ENCODE data around the gene CDC42EP1.

Gene CDC42EP1

DNA sequence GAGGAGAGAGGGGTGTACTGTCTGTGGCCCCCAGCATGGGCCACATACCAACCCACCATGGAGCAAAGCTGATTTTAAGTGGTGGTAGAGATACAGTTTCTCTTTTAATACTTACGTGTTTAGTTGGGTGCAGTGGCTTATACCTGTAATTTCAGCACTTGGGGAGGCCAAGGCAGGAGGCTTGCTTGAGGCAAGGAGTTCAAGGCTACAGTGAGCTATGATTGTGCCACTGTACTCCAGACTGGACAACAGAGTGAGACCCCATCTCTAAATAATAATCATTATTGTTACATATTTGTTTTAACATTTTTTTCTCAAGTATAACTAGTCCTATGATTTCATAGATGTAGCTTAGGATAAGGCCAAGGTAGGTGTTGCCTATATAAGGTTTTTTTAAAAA is 57.2 kb downstream of the CDC42EP1 start:
- no peak overlapping the region for H3K9ac ChIP-seq (ENCODE audit: low read depth, low read length, poor library complexity, severe bottlenecking)
- H3K4me1 ChIP-seq (ENCODE audit: insufficient read depth, low read length, poor library complexity, severe bottlenecking) = no peaks in the 10 kb centered on the region
- H3K9me3 ChIP-seq (ENCODE audit: insufficient read depth, low read depth, low read length) = no peaks in the 10 kb centered on the region
- H3K4me2 ChIP-seq (ENCODE audit: low read depth, low read length, poor library complexity, severe bottlenecking) = no peak overlapping the region
- peaks cover 35% of the 10 kb centered on the region; the same call in 1 of the 2 replicates for H3K36me3 ChIP-seq (ENCODE audit: insufficient read depth, low read length)
- no peak overlapping the region for H2AFZ ChIP-seq (ENCODE audit: low read length)
- TF ChIP-seq, protein P1, sequence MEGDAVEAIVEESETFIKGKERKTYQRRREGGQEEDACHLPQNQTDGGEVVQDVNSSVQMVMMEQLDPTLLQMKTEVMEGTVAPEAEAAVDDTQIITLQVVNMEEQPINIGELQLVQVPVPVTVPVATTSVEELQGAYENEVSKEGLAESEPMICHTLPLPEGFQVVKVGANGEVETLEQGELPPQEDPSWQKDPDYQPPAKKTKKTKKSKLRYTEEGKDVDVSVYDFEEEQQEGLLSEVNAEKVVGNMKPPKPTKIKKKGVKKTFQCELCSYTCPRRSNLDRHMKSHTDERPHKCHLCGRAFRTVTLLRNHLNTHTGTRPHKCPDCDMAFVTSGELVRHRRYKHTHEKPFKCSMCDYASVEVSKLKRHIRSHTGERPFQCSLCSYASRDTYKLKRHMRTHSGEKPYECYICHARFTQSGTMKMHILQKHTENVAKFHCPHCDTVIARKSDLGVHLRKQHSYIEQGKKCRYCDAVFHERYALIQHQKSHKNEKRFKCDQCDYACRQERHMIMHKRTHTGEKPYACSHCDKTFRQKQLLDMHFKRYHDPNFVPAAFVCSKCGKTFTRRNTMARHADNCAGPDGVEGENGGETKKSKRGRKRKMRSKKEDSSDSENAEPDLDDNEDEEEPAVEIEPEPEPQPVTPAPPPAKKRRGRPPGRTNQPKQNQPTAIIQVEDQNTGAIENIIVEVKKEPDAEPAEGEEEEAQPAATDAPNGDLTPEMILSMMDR (conservative IDR thresholded peaks at IDR 0.05; ENCODE audit: low read length) = no peak
- no peak for TF ChIP-seq EZH2phosphoT487 (IDR thresholded peaks at IDR 0.05; ENCODE audit: borderline replicate concordance)
- H3K27me3 ChIP-seq (ENCODE audit: insufficient read depth, low read length, poor library complexity, severe bottlenecking) = no peaks in the 10 kb centered on the region
- H3K9me2 ChIP-seq (replicated peaks; ENCODE audit: low read depth, low read length) = no peaks in the 10 kb centered on the region
- H3K4me3 ChIP-seq (ENCODE audit: low read length, poor library complexity, severe bottlenecking) = no peak overlapping the region
- peaks cover 6% of the 10 kb centered on the region; the same call in 1 of the 2 replicates for H3K79me2 ChIP-seq (ENCODE audit: insufficient read depth, low read length)
- H3F3A ChIP-seq (ENCODE audit: low read depth) = no peaks in the 10 kb centered on the region
- no peaks in the 10 kb centered on the region for H4K20me1 ChIP-seq (ENCODE audit: insufficient read depth, low read length, poor library complexity, severe bottlenecking)

DNA sequence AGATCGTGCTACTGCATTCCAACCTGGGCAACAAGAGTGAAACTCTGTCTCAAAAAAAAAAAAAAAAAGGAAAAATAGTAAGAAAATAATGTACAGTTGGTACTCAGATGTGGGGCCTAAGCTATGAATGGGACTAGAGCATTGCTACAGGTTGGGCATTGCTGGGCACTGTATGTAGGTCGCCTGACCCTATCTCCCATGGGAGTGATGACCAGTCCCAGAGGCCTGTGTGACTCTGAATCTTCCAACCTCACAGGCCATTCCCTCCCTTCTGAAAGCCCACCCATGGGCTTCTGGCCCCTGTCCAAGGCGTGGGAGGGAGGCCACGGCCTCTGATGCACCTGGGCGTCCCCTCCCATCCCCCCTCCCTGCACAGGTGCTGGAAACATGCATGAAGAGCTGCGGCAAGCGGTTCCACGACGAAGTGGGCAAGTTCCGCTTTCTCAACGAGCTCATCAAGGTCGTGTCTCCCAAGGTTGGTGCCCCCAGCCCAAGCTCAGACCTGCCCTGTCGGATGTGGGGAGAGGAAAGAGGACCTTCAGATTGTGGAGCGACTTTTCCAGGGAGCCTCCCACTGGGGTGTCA is 57.9 kb downstream of the CDC42EP1 start:
- H3K27me3 ChIP-seq (ENCODE audit: insufficient read depth, low read length, poor library complexity, severe bottlenecking) = no peaks in the 10 kb centered on the region
- H3K79me2 ChIP-seq (ENCODE audit: insufficient read depth, low read length) = peaks cover under 1% of the 10 kb centered on the region; the same call in 1 of the 2 replicates
- H3K9me3 ChIP-seq (ENCODE audit: insufficient read depth, low read depth, low read length) = no peaks in the 10 kb centered on the region
- peaks cover 35% of the 10 kb centered on the region; the same call in 1 of the 2 replicates for H3K36me3 ChIP-seq (ENCODE audit: insufficient read depth, low read length)
- H4K20me1 ChIP-seq (ENCODE audit: insufficient read depth, low read length, poor library complexity, severe bottlenecking) = no peaks in the 10 kb centered on the region
- H3K9ac ChIP-seq (ENCODE audit: low read depth, low read length, poor library complexity, severe bottlenecking) = no peak overlapping the region
- no peak overlapping the region for H3K4me3 ChIP-seq (ENCODE audit: low read length, poor library complexity, severe bottlenecking)
- H3F3A ChIP-seq (ENCODE audit: low read depth) = no peaks in the 10 kb centered on the region
- no peaks in the 10 kb centered on the region for H3K9me2 ChIP-seq (replicated peaks; ENCODE audit: low read depth, low read length)
- no peaks in the 10 kb centered on the region for H3K4me1 ChIP-seq (ENCODE audit: insufficient read depth, low read length, poor library complexity, severe bottlenecking)
- no peak for TF ChIP-seq EZH2phosphoT487 (IDR thresholded peaks at IDR 0.05; ENCODE audit: borderline replicate concordance)
- TF ChIP-seq, protein P1 (conservative IDR thresholded peaks at IDR 0.05; ENCODE audit: low read length) = no peak
- no peak overlapping the region for H3K4me2 ChIP-seq (ENCODE audit: low read depth, low read length, poor library complexity, severe bottlenecking)
- H2AFZ ChIP-seq (ENCODE audit: low read length) = no peak overlapping the region

DNA sequence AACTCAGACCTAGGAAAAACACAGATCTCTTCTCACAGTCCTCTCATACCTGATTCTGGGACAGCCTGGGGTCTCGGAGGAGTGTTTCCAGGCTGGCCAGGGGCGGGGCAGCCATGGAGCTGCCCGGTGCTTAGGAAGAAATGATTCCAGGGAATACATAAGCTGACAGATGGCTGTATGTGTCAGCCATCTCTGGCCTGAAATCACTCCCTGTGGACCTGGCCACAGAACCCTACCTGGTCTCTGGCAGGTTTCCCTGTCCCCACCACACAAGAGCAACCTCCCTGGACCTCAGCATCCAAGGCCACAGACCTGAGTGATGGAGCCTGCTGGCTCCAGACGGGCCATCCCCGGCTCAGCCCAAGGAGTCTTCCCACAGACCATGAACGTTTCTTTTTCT is 58.4 kb downstream of the CDC42EP1 start:
- H3K79me2 ChIP-seq (ENCODE audit: insufficient read depth, low read length) = no peaks in the 10 kb centered on the region
- H4K20me1 ChIP-seq (ENCODE audit: insufficient read depth, low read length, poor library complexity, severe bottlenecking) = no peaks in the 10 kb centered on the region
- no peak overlapping the region for H3K9ac ChIP-seq (ENCODE audit: low read depth, low read length, poor library complexity, severe bottlenecking)
- no peak overlapping the region for H3K4me2 ChIP-seq (ENCODE audit: low read depth, low read length, poor library complexity, severe bottlenecking)
- H3F3A ChIP-seq (ENCODE audit: low read depth) = no peaks in the 10 kb centered on the region
- no peak overlapping the region for H2AFZ ChIP-seq (ENCODE audit: low read length)
- H3K27me3 ChIP-seq (ENCODE audit: insufficient read depth, low read length, poor library complexity, severe bottlenecking) = no peaks in the 10 kb centered on the region
- H3K4me1 ChIP-seq (ENCODE audit: insufficient read depth, low read length, poor library complexity, severe bottlenecking) = peaks cover under 1% of the 10 kb centered on the region
- TF ChIP-seq, protein P1 (conservative IDR thresholded peaks at IDR 0.05; ENCODE audit: low read length) = no peak
- no peak for TF ChIP-seq EZH2phosphoT487 (IDR thresholded peaks at IDR 0.05; ENCODE audit: borderline replicate concordance)
- no peak overlapping the region for H3K4me3 ChIP-seq (ENCODE audit: low read length, poor library complexity, severe bottlenecking)
- H3K9me2 ChIP-seq (replicated peaks; ENCODE audit: low read depth, low read length) = no peaks in the 10 kb centered on the region
- H3K36me3 ChIP-seq (ENCODE audit: insufficient read depth, low read length) = peaks cover 35% of the 10 kb centered on the region; the same call in 1 of the 2 replicates
- no peaks in the 10 kb centered on the region for H3K9me3 ChIP-seq (ENCODE audit: insufficient read depth, low read depth, low read length)
